GM12878 (cell line): ENCODE measurements around the gene NSG1. TPM values are rescaled to one million over a fixed set of nuclear protein-coding genes. Genes with fewer than 3 reads are reported as not detected.

ENCODE experiments used
- ATAC-seq: fragments of 200-7000 bp; cut with Tn5 transposase; 3 replicates; pipeline ENCODE4 v1.9.1; 2020; ENCODE audit warnings: mild to moderate bottlenecking, moderate library complexity
- BruUV-seq: library from RNA; stranded (reverse); fragments of 400-500 nt; replicated peaks from 2 replicates; lab custom pipeline; 2021; lab: Mats Ljungman, UMichigan
- CTCF ChIA-PET: fragments of 300-600 bp; sonication (Branson Sonifier 250); formaldehyde crosslinking; extraction: SDS; loops from one replicate; lab custom pipeline; 2021; ENCODE audit warnings: inconsistent platforms; lab: Yijun Ruan, JAX
- POLR2A ChIA-PET: fragments of 350-600 bp; formaldehyde crosslinking; extraction: SDS; loops from one replicate; lab custom pipeline; 2021; ENCODE audit warnings: inconsistent platforms; lab: Charles Lee
- RAD21 ChIA-PET: fragments of 300-600 bp; sonication (Branson Sonifier 250); formaldehyde crosslinking; loops from one replicate; lab custom pipeline; 2023; ENCODE audit warnings: antibody characterized with exemption; ENCODE audit not compliant: unreplicated experiment; lab: Charles Lee
- SMC1A ChIA-PET: fragments of 300-600 bp; sonication (Branson Sonifier 250); formaldehyde crosslinking; loops from one replicate; lab custom pipeline; 2023; ENCODE audit not compliant: unreplicated experiment, uncharacterized antibody; lab: Charles Lee
- DNase-seq: peaks from one replicate; pipeline ENCODE4 v3.0.0-alpha.2; 2011; ENCODE audit warnings: low read depth, low spot score
- FAIRE-seq: peaks from 3 replicates; lab custom pipeline; 2011; peaks lifted over from hg19 to GRCh38; lab: Jason Lieb, UNC
- H2AFZ ChIP-seq: 2 replicates; pipeline ENCODE4 v1.6.0; 2011; ENCODE audit warnings: low read depth, low read length, control low read depth; ENCODE audit not compliant: control insufficient read depth
- H3K27ac ChIP-seq: 2 replicates; pipeline ENCODE4 v1.5.1; 2011; ENCODE audit warnings: control low read depth; ENCODE audit not compliant: control insufficient read depth, insufficient read depth
- H3K27me3 ChIP-seq, 2 experiments: replicated peaks in 1 of 2; 2 replicates each; pipeline versions ENCODE4 v1.6.0 to v1.6.1; 2011; ENCODE audit warnings: low read length in 1 of 2; ENCODE audit not compliant: control insufficient read depth in 2 of 2, insufficient read depth in 2 of 2
- H3K36me3 ChIP-seq, 2 experiments: 2 replicates each; pipeline ENCODE4 v1.5.1; 2011; ENCODE audit warnings: low read length in 1 of 2; ENCODE audit not compliant: control insufficient read depth in 2 of 2, insufficient read depth in 2 of 2
- H3K4me1 ChIP-seq: 2 replicates; pipeline ENCODE4 v1.6.1; 2011; ENCODE audit warnings: mild to moderate bottlenecking, low read length, moderate library complexity, mixed read lengths; ENCODE audit not compliant: control insufficient read depth, insufficient read depth
- H3K4me2 ChIP-seq: 2 replicates; pipeline ENCODE4 v1.6.0; 2011; ENCODE audit warnings: control low read depth; ENCODE audit not compliant: control insufficient read depth, insufficient read depth
- H3K4me3 ChIP-seq: fragments of 200-600 bp; sonication (generic); 2 replicates; pipeline ENCODE4 v1.5.1; 2016
- H3K79me2 ChIP-seq: 2 replicates; pipeline ENCODE4 v1.6.0; 2011; ENCODE audit warnings: low read length; ENCODE audit not compliant: control insufficient read depth, insufficient read depth
- H3K9ac ChIP-seq: 2 replicates; pipeline ENCODE4 v1.8.0; 2011; ENCODE audit warnings: low read length, control low read depth, mixed read lengths; ENCODE audit not compliant: control insufficient read depth, insufficient read depth
- H3K9me3 ChIP-seq: replicated peaks from 3 replicates; pipeline ENCODE4 v1.5.1; 2011; ENCODE audit warnings: mild to moderate bottlenecking, low read length; ENCODE audit not compliant: control insufficient read depth, insufficient read depth
- H4K20me1 ChIP-seq: 2 replicates; pipeline ENCODE4 v1.6.0; 2011; ENCODE audit not compliant: control insufficient read depth, insufficient read depth
- CEBPB ChIP-seq, 2 experiments: fragments of 150-350 bp in 1 of 2; IDR thresholded peaks; 2 replicates each; pipeline ENCODE4 v1.6.1; 2012 to 2014; ENCODE audit warnings: low read depth in 2 of 2, low read length in 2 of 2, borderline replicate concordance in 1 of 2, inconsistent platforms in 1 of 2
- FOXK2 ChIP-seq: fragments of 450-650 bp; IDR thresholded peaks from 2 replicates; pipeline ENCODE4 v1.6.1; 2017; ENCODE audit warnings: mild to moderate bottlenecking, moderate library complexity
- MEF2B ChIP-seq: fragments of 450-650 bp; IDR thresholded peaks from 2 replicates; pipeline ENCODE4 v1.6.1; 2018; ENCODE audit warnings: mild to moderate bottlenecking, moderate library complexity; ENCODE audit not compliant: partially characterized antibody, poor library complexity, severe bottlenecking
- NBN ChIP-seq: fragments of 450-650 bp; IDR thresholded peaks from 2 replicates; pipeline ENCODE4 v1.6.1; 2016
- NRF1 ChIP-seq: conservative IDR thresholded peaks from 2 replicates; pipeline ENCODE4 v1.6.1; 2011; ENCODE audit warnings: mild to moderate bottlenecking, low read depth, low read length, improper control_type of control experiment
- SPI1 ChIP-seq: IDR thresholded peaks from 2 replicates; pipeline ENCODE4 v1.6.1; 2011; ENCODE audit warnings: low read depth, mild to moderate bottlenecking, low read length, moderate library complexity, borderline replicate concordance; ENCODE audit not compliant: insufficient read depth
- WGBS: methylation state at CpG from one replicate; pipeline ENCODE4 v1.1.6; 2016; ENCODE audit warnings: low lambda C conversion rate; ENCODE audit not compliant: insufficient replicate concordance, insufficient coverage; ENCODE audit errors: missing lambda C conversion rate; 5-methylcytosine and 5-hydroxymethylcytosine counted together
- in situ Hi-C: fragments of 300-500 bp; cut with MboI; formaldehyde crosslinking; loops from 9 replicates; pipeline ENCODE4 v1.14.3; 2018; ENCODE audit warnings: mixed read lengths
- intact Hi-C: fragments of 100-400 bp; cut with micrococcal nuclease; formaldehyde crosslinking; loops from one replicate; pipeline ENCODE4 v1.14.2; 2022; ENCODE audit not compliant: unreplicated experiment
- polyA plus RNA-seq, 11 experiments: library from polyadenylated mRNA; depleted of rRNA in 4 of 11; unstranded in 6 of 11; stranded (reverse) in 5 of 11; fragments of >200 nt; fragmentation: Nextera tagmentation in 4 of 11; fragmentation: Illumina TruSeq in 1 of 11; extraction: Ambion mirVana in 4 of 11; extraction: Trizol in 1 of 11; gene quantifications; 1 replicate in 1 of 11; 2 replicates in 10 of 11; pipeline versions ENCODE4 v1.2.1 to v1.2.3, GENCODE V29; 2011 to 2016; ENCODE audit warnings: inconsistent platforms in 2 of 11, missing spikeins in 2 of 11, low read depth in 1 of 11
- total RNA-seq, 4 experiments: library from RNA; depleted of rRNA in 3 of 4; stranded (reverse); fragments of >200 nt in 3 of 4; fragmentation: Illumina TruSeq in 1 of 4; extraction: Trizol in 1 of 4; gene quantifications; 2 replicates each; pipeline versions ENCODE4 v1.2.1 to v1.2.3, GENCODE V29; 2013 to 2021

The NSG1 gene
- total and polyA plus RNA-seq, 10 of the 15 experiments (the other 5 are each of a cell fraction or from before 2014, with no cell fraction given) = 0.03 to 0.19 (median 0.10) TPM; not detected in 5

- in situ Hi-C loops = no loop called here
- POLR2A ChIA-PET = no interaction called here
- Histone ChIP-seq H3K27me3 (no peaks in the 10 kb centered on the region), H3K4me1 (no peaks in the 10 kb centered on the region), H3K9ac (no peak overlapping the region), H2AFZ (no peak overlapping the region), H3K36me3 (peaks cover 8 to 12% of the 10 kb centered on the region in 2 experiments; a peak in 3 of 4 replicates), H3K9me3 (no peaks in the 10 kb centered on the region), H3K4me2 (no peak overlapping the region), H3K27ac (no peak overlapping the region), H3K79me2 (no peaks in the 10 kb centered on the region), H4K20me1 (no peaks in the 10 kb centered on the region), H3K4me3 (no peak overlapping the region)
- BruUV-seq = no TSS peak
- TF ChIP-seq CEBPB (IDR thresholded peaks at IDR 0.05; ENCODE audit: borderline replicate concordance in 1 of 2, low read depth in 2 of 2, low read length in 2 of 2) (no peak), MEF2B (no peak), NRF1 (no peak), NBN (no peak), SPI1 (no peak), FOXK2 (no peak)
- SMC1A ChIA-PET = interaction anchor here (0.6 kb wide), 1 partner anchor 150 kb away, joined by 3 read pairs; no protein-coding TSS in a partner anchor
- DNase-seq (no peak), ATAC-seq (no peak), FAIRE-seq (no peak)
- CTCF ChIA-PET = no interaction called here
- 90% methylated on average over 27 of the region's 27 CpGs for WGBS
- intact Hi-C loops = no loop called here
- RAD21 ChIA-PET = no interaction called here
Measured at GRCh38 chr4:4415806-4416805, 29.2 kb downstream of the NSG1 start.
